ENCODE data around the gene CYB561D2.
A peak's percentile ranks its signal among the peaks of the same experiment; 100 is the strongest.
"Not testable (repeated sequence)": the region's sequence is repeated elsewhere in the genome, so short reads cannot be mapped to it uniquely, and the experiment has no call there.

CYB561D2 gene, protein sequence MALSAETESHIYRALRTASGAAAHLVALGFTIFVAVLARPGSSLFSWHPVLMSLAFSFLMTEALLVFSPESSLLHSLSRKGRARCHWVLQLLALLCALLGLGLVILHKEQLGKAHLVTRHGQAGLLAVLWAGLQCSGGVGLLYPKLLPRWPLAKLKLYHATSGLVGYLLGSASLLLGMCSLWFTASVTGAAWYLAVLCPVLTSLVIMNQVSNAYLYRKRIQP

DNA sequence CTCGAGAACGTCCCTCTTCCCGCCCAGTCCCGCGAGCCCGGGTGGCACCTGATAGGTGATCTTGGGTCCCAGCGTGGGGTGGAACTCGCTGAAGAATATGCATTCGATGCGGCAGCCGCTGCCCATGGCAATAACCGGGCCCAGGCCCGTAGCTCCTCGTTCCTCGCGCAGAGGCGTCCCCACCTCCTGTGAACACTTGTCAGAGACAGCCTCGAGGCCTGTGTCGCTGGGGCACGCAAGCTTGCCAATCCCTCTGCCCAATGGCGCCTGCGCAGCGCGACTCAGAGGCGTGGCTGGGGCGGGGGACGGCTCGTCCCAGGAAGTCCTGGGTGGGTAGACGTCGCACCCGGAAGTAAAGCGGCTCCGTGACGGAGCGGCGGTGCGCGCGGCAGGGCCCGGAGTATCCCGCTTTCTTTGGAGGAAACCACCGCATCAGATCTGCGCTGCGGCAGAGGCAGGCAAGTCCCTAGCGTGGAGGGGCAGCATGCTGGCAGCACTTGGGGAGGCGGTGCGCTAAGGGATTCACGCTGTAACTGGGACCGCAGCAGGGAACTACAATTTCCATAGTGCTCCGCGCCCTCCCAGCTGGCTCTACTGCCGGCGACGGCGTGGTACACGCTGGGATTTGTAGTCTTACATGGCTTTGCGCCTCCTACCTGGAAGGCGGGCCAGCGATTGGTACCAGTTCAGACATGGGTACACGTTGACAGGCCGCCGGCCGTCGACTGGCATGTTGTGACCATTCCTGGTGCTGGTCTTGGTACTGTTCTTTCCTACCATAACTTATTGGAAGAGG is at the start of gene CYB561D2, which contains the start of gene NPRL2:
Gene CYB561D2 (plus strand): TSS at position 336 of the 796 bp plus-strand sequence. CDS start 572 bp downstream, outside the sequence.
Gene NPRL2 (minus strand): TSS at position 249 of the 796 bp plus-strand sequence. CDS start 123 bp downstream, at position 126.
- DNase-seq, result peak; percentile 85

DNA sequence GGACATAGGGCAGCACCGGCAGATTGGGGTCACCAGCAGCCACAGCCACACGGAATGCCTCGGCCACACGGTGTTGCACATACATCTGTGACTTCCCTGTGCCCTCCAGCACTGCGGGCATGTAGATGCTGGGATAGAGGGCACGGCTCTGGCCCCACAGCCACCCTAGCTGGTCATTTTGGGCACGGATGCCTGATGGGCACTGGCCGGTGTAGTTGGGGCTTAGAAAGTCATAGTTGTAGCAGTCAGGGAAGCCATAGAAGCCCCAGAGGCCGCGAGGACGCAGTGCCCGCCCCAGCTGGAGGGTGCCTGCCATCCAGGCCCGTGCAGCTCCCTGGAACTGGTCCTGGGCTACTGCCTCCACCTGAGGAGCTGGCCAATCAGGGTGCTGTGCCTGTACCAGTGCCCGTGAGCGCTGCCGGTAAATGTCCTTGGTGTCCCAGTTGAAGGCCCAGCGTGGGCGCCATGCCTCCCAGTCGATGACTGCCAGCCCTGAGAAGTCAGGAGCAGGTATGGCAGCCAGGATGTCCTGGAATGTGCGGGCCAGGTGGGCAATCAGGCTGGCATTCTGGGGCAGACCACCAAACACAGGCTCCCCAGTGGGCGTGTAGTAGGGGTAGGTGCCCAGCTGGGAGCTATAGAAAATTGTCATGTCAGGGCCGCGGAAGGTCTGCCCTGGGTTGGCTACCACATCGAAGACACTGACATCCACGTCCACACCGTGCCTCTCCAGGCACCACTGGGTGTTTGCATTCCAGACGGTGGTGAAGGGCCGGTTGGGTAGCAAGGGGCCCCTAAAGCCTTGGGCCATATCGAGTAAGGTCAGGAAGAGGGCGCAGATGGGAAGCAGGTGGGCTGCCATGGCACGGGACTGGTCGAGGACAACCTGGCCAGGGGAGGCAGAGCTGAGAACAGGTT is 48.3 kb upstream of the CYB561D2 start:
- no peak for DNase-seq

DNA sequence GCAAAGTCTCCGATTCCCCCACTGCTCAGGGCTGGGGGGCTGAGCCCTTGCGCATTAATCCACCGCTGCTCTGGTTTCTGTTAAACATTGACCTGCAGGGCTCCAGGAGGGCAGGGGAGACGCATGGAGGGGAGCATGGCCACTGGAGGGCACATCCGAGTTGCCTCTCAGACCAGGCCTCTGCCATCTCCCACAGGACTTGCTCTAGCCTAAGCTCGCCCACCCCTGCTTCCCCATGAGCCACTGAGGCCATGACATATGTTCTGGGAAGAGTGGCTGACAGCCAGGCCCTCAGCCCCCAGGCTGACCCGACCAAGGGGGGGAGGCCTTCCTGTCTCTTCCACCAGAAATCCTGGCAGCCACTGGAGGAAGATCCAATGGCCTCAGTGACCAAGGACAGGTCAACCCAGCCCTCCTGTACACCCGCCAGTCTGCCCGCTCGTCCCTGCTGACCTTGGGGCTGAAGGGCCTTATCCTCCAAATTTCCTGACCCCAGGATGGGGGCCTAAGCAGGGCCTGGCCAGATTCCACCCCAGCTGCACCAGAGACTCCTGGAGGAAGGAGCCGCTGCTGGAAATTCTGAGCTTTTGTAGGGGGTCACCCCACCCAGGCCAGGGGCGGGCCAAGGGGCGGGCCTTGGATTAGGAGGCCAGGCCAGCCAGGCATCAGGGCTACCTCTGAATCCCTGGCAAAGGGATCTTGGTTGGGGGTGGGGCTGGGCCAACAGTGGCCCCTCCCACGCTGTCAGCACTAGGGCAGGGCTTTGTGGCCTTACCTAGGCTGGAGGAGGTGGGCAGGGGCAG is 47.4 kb upstream of the CYB561D2 start, which contains the start of gene HYAL1:
Gene HYAL1 (minus strand): TSS at position 562 of the 803 bp plus-strand sequence. CDS start 618 bp downstream, outside the sequence.
- no peak for DNase-seq

DNA sequence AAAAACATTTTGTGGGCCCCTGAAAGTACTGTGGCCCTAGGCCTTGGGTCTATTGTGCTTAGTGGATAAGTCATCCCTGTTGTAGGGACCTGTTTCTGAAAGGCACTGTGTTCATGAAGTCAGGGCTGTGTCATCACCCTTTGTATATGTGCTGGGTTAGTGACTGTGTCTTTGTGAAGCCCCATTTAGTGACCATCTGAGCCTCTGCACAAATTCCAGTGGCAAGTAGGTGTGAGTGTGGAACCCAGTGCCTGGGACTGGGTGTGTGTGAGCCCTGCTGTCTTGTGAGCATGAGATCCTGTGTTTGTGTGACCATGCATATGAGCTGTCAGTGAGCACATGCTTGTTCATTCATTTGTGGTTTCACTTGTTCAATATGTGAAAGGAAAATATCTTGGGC is 46.1 kb upstream of the CYB561D2 start:
- no peak for DNase-seq

DNA sequence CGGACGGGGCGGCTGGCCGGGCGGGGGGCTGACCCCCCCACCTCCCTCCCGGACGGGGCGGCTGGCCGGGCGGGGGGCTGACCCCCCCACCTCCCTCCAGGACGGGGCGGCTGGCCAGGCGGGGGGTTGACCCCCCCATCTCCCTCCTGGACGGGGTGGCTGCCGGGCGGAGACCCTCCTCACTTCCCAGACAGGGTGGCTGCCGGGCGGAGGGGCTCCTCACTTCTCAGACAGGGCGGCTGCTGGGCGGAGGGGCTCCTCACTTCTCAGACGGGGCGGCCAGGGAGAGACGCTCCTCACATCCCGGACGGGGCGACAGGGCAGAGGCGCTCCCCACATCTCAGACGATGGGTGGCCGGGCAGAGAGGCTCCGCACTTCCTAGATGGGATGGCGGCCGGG is 38.6 kb upstream of the CYB561D2 start:
- not testable (repeated sequence) for DNase-seq

DNA sequence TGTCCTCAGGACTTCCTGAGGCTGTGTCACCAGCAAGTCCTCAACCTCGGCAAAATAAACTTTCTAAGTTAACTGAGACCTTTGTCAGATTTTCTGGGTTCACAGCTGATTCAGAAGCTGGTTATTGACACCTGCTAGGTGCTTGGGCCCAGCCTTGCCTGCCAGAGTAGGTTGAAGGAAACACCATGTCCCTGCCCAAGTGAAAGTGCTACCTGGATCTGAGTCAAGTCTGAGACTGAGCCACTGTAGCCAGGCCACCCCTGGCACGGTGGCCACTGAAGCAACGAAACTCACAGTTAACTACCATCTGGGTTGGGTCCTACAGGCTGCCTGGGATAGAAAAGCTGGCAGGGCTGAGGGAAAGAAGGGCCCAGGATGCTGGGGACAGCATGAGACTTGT is 36.3 kb upstream of the CYB561D2 start:
- no peak for DNase-seq

DNA sequence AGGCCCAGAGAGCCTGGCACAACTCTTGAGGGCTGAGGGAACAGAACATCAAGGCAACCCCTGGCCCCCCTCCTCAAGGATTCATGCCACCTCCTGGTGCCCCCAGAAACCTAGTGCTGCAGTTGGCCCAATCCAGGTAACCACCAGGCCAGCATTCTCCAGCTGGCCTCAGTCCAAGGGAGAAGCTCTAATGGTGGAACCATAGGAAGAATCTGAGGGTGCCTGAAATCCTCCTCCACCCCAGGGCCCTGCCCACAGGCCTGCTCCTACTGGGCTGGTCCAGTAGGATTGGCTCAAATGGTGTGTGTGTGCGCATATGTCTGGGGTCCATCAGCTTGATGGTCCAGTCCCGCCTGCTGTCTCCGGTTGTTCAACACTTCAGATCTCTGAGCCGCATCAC is 35.8 kb upstream of the CYB561D2 start:
- DNase-seq, result no peak

DNA sequence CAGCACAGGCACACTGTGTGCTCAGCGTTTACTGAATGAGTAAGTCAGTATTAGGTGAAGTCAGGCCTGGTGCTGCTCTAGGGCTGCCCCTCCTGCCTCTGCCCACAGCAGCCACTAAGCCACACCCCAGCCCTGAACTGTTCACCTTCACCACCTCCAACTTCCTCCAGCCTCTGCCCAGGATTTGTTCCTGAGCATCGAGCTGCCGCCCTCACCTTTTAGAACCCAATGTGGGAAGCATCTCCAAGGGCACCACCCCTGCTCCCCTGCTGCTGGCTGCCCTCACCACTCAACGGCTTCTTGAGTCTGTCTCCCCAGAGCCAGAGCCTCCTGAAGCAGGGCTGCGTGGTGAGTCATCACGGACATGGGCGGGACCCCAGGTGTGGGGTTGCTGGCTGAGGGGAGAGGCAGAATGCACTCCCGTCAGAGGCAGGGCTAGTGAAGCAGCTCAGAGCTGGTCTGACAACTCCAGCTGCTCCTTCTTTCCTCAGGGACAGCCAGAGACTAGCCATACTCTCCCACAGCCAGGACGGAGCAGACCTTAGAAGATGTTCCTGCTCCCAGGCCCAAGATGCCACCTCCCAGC is 33.9 kb upstream of the CYB561D2 start:
- DNase-seq, result no peak

DNA sequence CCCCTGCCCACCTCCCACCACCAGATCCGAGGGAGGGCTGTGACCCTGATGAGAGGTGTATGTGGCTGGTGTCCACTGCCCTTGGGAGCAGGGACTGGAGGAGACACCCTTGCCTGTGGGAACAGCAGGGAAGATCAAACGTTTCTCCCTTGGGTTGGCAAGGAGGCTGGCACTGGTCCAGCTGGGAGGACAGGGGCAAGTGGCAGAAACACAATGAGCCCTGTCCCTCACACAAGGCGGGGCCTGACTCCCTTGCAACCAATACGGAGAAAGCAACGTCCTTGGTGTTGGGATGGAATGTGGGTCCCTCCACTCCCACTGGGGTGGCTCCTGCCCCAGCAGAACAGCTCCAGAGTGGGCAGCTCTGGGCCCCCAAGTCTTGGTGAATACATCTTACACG is 33.4 kb upstream of the CYB561D2 start:
- no peak for DNase-seq

DNA sequence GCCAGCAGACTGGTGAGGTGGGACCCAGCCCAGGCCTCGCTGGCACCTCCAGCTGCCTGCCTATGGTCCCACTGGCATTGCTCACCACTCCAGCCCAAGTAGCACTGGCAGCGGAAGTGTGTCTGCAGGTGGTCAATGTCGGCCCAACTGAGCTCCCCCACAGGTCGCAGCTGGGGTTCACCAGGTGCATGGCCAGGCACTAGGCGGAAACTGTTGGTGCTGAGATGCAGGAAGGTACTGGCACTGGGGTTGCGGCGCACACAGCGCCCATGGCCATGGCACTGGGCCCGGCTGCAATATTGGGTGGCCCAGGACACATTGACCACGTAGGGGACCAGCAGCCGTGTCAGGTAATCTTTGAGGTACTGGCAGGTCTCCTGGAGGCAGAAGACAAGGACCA is 32.5 kb upstream of the CYB561D2 start:
- DNase-seq, result no peak

DNA sequence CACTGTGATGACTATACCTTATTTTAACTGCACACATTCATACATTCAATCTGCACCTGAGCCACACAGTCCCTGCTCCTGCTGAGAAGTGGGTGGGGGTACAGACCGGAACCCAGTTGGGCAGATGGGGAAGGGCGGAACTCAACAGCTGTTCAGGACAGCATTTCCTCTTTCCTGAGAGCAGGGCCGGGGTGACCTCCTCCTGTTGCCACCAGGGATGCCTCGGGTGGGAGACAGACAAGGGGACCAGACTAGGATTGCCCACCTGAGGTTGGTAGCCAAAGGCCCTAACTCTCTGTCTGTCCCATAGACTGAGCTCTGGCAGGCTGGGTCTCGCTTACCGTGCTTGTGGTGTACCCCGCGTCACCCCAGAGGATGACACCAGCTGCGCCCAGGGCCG is 32.0 kb upstream of the CYB561D2 start:
- no peak for DNase-seq

DNA sequence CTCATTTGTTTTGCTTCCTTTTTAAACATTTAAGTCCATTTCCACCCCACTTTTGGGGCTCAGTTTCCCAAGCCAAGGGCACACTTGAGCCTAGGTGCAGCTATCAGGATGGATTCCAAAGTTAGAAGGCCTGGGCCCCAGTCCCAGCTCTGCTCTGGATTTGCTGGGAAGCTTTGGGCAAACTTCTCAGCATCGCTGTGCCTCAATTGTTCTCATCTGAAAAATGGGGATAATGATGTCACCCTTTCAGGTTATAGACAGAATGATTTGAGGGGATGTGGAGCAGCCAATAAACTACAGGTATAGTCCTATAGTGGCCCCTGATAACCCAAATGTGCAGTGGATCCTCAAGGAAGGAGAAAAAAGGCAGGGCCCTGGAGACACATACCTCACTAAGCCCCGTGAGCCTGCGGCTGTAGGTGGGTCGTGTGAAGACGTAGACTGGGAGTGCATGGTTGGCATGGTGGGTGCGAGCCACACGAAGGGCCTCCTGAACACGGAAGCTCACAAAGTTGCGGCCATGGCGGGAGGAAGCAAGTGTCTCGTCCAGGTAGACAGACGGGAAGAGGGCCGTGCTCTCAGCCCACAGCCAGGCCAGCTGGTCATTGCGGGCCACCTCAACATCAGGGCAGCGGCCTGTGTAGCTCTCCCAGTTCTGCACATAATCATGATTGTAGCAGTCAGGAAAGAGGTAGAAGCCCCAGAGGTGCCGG is 31.3 kb upstream of the CYB561D2 start:
- DNase-seq, result no peak

DNA sequence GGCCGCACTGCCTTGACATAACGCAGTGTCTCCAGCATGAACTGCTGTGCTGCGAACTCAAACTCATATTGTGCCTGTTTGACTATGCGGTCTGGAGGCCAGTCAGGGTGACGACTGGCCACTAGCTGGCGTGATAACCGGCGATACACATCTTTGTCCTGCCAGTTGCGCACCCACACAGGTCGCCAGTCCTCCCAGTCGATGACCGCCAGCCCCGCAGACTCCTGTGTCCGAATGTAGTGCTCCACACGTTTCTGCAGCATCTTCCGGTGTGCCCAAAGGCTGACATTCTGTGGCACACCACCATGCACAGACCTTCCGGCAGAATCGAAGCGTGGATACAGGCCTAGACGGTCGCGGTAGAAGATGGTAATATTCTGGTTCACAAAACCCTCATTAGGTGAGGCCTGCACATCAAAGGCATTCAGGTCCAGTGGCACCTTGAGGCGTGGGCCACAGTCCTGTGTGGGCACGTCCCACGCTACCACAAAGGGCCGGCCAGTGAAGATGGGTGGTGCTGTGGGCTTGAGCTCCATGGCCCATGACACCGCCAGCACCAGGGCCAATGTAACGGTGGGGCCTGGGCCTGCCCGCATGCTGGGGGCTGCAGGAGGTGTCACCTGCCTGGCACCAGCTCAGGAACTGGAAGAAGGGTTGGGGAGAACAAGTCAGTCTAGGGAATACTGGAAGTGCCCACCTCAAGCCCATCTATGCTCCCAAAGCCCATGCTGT is 30.6 kb upstream of the CYB561D2 start:
- no peak for DNase-seq

DNA sequence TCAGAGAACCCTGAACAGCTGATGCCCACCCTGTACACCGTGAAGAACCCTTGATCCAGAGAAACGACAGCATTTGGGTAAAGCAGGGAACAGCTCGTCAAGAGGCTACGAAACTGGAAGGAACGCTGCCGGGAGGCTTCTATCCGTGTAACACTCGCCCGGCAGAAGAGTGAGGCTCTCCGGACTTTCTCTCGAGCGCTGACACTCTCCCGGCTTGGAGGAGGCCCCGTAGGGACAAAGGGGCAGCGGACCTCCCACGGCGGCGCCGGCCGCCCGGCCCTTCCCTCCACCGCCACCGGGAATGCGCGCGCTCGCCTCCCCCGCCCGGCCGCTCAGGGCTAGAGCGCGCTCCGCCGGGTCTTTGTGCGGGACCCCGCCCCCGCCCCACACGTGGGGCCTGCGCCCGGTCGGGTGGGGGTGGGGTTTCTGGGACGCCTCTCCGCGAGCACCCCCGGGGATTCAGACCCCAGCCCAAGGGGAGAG is 29.8 kb upstream of the CYB561D2 start:
- peak; percentile 50 for DNase-seq

DNA sequence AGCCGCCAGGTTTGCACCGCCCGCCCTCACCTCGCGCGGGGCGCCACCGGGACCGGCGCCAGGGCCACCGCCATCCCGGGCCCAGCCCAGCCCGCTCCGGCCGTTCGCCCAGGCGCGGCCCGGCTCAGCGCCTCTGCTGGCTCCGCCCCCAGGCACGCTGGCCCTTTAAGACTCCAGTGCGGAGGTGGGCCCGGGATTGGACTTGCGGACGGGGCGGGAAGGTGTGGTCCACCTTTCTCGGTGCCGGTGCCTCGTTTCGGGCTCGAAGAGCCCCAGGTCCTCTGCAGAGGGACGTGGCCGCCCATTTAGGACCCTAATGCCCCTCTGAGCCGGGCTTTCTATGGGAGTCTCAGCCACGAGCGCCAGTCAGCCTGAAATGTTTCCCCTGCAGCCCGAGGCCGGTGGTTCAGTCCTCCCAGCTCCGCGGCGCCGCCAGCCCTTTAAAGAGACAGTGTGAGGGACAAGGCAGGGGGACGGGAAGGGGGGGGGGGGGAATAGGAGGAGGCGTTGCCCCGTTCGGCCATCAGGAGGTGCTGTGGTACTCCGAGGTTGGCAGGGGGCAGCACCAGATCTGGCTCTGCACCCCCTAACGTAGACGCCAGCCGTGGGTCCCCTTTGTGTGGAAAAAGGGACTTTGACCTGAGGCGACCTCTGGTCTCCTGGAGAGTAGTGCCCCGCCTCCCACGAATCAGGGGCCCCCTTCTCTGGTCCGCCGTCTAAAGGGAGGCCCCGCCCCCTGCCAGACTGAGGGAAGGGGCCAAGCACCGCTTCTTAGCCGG is 29.1 kb upstream of the CYB561D2 start:
- DNase-seq, result peak; percentile 68

DNA sequence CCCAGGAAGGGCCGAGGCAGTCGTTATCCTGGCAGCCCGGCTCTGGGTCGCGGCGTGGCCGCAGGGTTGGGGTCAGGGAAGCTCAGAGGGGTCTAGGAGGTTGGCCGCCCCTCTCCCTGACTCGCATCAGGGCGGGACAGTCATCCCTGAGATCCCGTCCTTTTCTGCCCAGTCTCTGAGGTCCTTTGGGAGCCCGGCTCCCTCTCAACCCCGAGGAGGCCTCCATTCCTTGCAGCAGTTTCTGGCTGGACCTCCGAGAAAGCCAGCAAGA is 28.6 kb upstream of the CYB561D2 start:
- no peak for DNase-seq

DNA sequence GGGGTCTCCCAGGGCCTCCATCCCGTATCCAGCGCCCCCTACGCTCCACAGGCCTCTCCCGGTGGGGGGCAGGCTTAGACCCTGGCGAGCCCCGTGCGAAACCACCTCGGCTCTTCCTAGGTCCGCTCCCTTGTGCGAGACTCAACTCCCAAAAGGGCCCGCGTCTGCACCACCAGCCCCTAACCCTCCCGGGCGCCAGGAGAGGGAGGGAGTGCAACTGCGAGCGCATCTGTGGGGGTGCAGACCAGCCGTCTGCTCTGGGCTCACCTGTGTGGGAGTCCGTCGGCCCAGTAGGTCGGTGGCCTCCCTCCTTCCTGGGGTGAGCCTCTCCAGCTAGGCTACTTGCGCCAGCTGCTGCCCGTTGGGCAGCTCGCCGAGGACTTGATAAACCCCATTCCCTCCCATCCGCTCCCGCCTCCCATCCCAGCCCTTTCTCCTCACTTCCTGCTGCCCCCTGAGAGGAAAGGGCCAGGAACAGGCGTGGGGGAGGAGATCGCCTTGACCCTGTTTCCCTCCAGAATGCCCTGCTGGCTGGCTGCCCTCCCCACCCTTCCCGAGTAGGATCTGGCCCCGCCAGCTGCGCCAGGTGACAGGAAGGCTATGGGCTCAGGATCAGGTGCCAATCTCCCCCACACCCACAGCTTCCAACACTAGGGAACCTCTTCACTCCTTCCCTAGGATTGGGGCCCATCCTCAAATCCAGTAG is 28.1 kb upstream of the CYB561D2 start, which contains the start of gene HYAL2:
Gene HYAL2 (minus strand): TSS at position 360 of the 706 bp plus-strand sequence. CDS start 2,256 bp downstream, outside the sequence.
- DNase-seq, result no peak

DNA sequence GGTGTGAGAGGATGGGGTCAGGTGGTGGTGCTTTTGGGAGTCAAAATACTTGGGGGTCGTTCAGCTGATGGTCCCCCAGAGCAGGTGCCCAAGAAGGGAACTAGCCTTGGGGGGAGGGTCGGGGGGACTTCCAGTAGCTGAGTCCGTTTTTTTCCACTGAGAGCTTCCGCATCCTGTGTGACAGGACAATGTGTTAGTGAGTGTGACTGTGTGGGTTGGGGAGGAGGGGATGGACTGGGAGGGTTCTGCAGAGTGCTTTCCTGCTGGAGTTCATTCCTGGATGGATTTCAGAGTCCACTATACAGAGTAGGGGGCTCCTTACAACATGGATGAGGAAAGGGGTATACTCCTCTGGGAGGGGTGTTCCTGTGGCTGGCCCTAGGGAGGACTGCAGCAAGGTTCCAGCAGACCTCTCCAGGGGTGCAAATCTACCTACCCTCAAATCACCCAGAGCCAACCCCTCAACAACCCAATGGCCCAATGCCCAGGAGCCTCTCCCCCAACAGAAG is 27.5 kb upstream of the CYB561D2 start:
- DNase-seq, result no peak

Measured in NCI-H1048 (cell line).